Stimulated activated CD4-positive, alpha-beta T cell treated with anti-CD3 and anti-CD28 coated beads, TNF-alpha, amount 100 ng/mL, for 48 hours (primary cell): ENCODE results near the gene TRIM8.
A peak's percentile ranks its signal among the peaks of the same experiment; 100 is the strongest.
"Not testable (repeated sequence)": the region's sequence is repeated elsewhere in the genome, so short reads cannot be mapped to it uniquely, and the experiment has no call there.

Experiments
- DNase-seq, 3 donors: peaks; one replicate each; pipeline ENCODE4 v3.0.0-alpha.2; 2020; ENCODE audit warnings: low read depth in 3 of 3

The TRIM8 gene

DNA sequence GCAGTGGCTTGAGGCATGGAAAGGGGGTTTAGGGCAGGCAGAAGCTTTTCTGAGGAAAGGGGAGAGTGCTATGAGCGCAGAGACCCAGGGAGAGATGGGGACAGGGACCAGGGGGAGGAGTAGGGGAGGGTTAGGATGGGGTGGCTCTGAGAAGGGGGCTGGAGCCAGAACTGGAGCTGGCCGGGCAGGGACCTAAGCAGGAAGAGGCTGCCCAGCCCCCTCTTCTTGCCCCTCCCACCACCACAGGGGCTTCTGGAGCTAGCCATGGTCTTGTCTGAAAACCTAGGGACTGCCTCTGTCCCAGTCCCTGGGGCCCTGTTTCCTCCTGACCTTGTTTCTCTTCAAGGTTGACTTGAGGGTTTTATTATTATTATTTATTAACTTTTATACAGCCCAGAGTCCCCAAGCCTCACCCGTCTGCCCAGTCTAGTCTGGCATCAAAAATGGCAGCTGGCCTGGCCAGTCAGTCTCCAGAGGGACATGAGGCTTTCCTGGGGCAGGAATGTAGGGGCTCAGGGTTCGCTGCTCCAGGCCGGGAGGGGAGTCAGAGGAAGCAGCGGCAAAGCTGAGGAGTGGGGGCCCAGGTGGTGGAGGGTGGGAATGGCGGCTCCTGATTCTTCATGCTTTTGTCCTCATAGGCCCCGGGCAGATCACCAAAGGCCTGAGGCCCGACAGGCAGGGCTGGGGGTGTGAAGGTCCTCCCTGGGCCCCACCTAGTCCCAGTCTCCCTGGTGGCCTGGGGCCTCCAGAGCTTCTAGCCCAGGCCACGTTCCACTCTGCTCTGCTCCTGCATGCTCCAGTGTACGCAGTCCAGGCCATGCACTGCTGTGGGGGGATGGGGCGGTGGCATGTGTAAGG is 5.7 kb downstream of the TRIM8 start:
- DNase-seq, result no peak

DNA sequence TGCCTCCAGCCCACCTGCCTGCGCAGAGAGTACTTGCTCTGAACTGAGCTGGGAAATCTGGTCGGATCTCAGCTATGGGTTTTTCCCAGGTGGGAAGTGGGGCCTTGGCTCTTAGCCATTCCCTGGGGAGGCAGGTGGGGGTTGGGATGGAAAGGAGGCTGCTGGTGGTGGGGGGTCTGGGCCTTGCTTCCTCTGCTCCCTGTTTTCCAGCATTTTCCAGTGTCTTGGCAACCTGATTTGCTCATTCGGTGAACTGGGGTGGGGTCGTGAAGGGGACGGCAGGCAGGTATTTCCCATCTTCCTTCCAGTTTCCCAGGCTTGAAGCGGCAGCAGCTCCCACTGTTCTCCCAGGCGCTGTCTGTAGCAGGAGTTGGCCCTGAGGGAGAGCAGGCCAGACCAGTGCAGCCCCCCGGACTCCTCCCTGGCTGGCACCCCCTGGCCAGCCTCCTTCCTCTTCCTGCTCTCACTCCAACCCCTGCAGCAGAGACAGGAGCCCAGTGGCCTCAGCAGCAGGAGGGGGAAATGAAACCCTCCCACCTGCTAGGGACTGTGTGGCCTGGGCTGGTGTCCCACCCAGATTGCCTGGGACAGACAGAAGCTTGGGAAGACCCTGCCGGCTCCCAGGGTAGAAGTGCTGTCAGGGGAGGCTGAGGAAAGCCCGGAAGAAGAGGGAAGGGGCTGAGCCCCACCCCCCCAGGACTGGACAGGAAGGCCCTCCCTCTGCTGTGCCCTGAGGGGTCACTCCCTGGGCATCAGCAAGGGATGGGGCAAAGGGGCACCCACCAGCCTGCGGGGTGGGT is 6.6 kb downstream of the TRIM8 start:
- DNase-seq, result no peak

DNA sequence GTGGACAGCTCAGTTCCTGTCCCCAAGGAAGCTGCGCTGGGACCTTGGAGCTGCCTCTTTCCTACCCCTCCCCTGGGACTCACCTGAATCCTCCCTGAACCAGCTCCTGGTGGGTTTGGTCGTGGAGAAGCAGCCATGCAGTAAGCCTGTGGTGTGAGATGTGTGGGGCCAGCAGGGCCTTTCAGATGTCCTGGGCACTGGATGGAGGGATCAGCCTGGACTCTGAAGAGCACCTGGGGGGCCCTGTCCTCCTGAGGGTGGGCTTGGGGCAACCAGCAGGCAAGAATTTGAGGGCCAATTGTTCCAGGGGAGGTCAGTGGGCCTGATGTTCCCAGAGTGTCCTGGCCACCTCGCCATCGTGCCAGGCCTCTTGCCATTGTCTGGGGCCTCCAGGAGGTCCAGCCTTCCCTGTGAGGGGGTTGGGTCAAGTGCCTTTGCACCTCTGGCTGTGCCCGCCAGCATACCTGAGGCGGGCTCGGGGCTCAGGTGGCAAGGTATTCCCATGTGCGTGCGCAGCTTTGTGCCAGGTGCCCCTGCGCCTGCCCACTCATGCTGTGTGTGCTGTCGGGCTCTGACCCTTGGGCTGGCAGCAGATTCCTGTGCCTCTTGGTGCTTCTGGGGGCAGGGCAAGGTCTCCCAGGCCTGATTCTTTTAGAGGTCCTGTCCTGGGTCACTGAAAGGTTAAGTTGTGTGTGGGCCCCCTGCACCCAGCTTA is 7.3 kb downstream of the TRIM8 start:
- no peak for DNase-seq

DNA sequence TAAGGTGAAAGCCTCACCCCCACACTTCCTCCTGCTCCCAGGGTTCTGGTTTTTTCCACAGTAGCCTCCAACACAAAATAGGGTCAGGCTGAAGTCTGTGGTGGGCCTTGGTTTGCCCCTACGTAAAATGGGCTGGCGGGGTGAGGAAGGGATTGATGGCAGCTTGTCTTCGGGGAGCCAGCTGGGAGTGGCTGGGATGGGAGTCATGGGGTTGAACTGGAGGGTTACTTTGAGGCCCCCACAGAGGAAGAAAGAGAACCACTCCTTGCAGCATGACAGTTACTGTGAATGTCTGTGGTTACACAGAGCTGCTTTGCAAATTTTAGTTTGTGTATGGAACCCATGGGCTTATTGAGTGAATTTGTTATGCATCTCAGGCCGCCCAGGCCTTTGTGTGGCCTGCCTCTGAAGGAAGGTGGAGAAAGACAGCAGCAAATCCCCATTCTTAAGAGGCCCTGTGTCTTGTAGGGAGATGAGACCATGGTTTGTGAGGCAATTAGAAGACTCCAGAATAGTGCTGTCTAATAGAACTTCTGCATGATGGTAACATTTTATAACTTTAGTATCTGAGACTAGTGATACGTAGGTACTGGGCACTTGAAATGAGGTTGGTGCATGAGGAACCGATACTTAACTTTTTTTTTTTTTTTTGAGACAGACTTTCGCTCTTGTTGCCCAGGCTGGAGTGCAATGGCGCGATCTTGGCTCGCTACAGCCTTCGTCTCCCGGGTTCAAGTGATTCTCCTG is 8.1 kb downstream of the TRIM8 start:
- DNase-seq, result no peak

DNA sequence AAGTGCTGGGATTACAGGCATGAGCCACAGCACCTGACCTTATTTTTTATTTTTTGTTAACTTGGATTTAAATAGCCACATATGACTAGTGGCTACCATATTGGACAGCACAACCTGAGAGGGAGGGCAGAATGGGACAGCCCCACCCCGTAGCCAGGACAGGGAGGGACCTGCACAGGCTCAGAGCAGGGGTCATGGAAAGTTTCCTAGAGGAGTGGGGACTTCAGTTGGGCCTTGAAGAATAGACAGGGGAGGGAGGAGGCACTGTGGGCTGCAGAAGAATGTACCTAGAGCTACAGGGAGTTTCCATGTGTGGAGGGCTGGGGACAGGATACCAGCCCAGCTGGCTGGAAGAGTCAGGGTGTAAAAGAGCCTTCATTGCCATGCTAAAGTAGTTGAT is 8.8 kb downstream of the TRIM8 start:
- DNase-seq, result no peak

DNA sequence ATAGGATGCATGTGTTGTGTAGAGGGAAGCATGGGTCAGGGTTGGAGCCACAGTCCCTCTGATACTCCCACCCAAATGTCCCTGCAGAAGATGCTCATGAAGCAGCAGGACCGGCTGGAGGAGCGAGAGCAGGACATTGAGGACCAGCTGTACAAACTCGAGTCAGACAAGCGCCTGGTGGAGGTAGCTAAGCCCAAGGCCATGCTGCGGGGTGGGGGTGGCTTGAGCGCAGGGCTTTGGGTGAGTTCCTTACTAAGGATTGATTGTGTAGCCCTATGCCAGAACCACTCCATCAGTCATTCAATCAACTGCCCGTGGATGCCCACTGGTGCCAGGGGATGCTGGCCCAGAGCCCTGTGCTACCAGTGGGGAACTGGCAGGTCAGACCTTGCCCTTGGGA is 10.3 kb downstream of the TRIM8 start:
- DNase-seq, result no peak

DNA sequence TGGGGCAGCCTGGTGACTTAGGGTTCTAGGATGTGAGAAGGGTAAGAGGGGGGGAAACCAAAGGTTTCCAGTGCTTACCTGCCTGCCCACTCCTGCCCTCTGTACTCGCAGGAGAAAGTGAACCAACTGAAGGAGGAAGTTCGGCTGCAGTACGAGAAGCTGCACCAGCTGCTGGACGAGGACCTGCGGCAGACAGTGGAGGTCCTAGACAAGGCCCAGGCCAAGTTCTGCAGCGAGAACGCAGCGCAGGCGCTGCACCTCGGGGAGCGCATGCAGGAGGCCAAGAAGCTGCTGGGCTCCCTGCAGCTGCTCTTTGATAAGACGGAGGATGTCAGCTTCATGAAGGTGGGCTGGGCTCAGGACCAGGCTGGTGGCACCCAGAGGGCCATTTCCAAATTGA is 10.7 kb downstream of the TRIM8 start:
- no peak for DNase-seq

DNA sequence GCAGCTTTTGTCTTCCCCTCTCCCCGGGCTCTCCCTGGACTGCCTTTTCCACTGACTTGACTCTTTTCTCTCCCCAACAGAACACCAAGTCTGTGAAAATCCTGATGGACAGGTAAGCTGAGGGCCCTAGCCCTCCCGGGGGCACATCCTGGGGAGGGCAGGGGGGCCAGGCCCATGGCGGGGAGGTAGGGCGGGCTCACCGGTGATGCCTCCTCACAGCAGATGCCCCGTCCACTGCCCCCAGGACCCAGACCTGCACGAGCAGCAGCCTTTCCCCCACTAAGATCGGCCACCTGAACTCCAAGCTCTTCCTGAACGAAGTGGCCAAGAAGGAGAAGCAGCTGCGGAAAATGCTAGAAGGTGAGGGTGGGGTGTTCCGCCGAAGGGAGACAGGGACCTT is 11.7 kb downstream of the TRIM8 start:
- no peak for DNase-seq

DNA sequence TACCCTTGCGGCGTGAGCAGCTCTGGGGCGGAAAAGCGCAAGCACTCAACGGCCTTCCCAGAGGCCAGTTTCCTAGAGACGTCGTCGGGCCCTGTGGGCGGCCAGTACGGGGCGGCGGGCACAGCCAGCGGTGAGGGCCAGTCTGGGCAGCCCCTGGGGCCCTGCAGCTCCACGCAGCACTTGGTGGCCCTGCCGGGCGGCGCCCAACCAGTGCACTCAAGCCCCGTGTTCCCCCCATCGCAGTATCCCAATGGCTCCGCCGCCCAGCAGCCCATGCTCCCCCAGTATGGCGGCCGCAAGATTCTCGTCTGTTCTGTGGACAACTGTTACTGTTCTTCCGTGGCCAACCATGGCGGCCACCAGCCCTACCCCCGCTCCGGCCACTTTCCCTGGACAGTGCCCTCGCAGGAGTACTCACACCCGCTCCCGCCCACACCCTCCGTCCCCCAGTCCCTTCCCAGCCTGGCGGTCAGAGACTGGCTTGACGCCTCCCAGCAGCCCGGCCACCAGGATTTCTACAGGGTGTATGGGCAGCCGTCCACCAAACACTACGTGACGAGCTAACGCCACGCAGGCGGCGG is 12.6 kb downstream of the TRIM8 start:
- DNase-seq, result no peak

DNA sequence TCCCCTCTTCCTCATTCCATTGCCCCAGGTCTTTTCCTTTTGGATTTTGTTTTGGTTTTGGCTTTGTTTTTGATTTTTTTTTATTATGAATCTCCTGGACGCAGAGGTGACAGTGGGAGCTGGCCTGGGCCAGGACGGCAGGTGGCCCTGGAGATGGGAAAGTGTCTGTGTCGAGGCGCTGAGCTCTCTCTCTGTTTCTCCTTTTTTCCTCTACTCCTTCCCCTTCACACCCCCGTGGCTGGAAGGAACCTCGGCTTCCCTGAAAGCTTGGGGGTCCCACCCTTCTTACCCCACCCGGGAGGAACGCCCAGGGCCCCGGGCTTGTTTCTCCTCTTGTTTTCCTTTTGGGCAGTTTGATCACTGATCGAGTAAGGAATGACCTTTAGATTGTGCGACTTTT is 13.2 kb downstream of the TRIM8 start:
- no peak for DNase-seq

DNA sequence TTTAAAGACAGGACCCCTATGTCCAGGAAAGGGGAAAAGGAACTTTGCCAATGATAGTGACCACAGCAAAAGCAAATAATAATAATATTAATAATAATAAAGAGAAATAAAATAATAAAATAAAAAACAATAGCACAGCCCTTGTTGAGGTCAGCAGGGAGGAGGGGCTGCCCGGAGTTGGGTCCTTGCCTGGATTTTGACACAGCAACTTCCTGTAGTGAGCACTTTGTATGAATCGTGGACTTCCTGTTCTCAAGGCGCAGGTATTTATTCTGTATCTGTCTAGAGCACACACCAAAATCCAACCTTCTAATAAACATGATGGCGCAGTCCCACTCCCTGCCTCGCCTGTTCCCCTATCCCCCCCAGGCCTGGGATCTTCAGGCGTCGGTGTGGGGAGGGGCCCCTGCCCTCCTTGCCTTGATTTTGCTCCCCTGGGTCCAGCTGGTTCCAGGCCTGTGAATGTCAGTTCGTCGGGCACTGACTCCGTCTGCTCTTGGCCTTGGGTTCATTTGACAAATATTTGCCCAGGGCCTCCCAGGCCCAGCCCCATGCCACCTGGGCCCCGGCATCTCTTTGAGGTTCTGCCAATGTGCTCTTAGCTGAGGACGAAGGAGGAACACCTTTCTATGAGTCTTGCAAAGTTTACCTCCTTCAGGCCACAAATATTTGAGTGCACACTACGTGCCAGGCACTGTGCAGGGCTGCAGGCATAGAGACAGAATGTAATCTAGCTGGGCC is 13.9 kb downstream of the TRIM8 start:
- no peak for DNase-seq

DNA sequence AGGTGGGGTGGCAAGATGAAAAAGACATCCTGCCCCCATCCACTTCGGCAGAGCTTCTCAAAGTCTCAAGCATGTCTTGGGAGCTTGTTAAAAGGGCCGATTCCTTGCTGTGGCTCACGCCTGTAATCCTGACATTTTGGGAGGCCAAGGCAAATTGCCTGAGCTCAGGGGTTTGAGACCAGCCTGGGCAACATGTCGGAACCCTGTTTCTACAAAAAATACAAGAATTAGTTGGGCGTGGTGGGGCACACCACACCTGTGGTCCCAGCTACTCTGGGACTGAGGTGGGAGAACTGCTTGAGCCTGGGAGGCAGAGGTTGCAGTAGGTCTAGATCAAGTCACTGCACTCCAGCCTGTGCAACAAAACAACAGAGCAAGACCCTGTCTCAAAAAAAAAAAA is 14.5 kb downstream of the TRIM8 start:
- DNase-seq, result no peak

DNA sequence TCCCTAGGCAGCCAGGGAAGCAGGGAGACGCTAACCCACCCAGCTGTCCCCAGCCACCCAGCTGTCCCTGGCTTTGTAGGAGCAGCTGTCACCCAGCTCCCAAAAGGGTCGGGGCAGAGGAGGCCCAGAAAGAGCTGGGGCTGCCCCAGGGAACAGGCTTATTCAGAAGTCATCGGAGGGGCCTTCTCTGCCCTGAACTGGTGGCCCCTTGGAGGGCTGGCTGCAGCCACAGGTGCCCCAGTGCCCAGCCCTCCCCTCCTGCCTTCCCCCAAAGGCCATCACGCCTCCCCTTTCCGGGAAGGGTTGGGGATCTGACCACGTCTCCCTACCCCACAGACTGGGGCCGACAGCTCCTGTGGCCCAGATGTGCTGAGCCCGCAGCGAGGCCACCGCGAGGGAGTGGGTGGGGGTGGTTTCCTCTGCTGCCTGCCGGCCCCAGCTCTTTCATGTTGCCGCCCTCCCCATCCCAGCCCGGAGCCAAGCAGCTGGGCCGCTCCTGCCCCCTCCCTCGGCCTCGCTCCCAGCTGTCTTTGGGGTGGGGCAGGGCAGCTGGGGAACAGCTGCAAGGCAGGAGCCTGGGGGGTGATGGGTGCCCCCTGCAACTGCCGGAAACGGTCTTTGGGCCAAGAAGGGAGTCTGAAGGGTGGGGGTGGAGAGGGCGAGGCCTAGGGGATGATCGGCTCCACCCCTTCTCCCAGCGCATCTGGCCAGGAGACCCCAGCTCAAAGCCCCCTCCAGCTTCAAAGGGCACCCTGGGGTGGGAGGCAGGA is 16.8 kb downstream of the TRIM8 start:
- peak in 1 of 3 donors; percentile 73 for DNase-seq

DNA sequence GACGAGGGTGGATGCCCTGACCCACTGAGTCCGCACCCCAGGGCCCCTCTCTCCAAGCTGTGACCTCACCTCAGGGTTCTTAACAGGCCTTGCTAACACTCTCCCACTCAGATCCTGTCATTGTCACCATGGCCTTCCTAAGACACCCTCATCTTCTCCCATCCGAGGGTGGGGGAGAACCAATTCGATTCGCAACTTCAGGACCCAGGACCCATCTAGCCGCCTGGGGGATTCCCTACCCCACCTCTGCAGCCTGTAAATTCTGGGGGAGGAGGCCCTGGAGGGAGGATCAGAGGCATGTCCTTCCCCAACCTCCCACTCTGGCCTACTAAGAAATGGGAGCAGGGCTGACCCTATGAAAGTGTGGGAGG is 17.4 kb downstream of the TRIM8 start:
- DNase-seq, result no peak

DNA sequence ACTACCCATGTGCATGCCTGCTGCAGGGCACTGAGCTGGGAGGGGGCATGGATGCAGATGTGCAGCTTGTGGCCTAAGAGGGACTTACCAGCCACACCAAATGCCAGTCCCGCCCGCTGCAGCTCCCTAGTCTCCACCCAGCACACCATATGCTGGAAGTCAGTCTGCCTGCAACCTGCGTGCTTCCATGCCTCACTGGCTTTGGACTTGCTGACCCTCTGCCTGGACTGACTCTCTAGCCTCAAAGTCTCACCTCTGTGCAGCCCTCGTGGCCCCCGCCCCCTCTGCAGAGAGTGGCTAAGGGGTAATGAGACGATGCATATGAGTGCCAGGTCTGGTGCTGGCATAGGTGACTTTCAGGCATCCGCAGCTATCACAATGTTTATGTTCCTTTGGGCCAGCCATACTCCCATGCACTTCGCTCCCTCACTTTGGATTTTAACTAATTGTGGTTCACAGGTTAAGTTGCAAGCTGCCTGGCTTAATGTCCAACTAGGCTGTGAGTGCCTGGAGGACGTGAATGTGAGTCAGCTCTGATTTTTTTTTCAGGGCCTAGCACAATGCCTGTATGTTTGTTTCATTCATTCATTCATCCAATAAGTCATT is 21.7 kb downstream of the TRIM8 start:
- no peak for DNase-seq

DNA sequence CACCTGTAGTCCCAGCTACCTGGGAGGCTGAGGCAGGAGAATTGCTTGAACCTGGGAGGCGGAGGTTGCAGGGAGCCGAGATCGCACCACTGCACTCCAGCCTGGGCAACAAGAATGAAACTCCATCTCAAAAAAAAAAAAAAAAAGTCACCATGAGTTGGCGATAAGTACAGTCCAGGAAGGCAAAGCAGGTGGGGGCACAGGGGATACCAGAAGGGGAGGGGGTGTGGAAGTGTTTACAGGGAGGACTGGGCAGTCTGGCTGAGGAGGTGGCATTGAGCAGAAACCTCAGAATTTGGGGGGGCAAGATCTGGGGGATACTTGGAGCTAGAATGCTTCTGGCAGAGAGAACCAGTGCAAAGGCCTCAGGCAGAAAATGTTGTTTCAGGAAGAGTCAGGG is 23.1 kb downstream of the TRIM8 start:
- not testable (repeated sequence) for DNase-seq

DNA sequence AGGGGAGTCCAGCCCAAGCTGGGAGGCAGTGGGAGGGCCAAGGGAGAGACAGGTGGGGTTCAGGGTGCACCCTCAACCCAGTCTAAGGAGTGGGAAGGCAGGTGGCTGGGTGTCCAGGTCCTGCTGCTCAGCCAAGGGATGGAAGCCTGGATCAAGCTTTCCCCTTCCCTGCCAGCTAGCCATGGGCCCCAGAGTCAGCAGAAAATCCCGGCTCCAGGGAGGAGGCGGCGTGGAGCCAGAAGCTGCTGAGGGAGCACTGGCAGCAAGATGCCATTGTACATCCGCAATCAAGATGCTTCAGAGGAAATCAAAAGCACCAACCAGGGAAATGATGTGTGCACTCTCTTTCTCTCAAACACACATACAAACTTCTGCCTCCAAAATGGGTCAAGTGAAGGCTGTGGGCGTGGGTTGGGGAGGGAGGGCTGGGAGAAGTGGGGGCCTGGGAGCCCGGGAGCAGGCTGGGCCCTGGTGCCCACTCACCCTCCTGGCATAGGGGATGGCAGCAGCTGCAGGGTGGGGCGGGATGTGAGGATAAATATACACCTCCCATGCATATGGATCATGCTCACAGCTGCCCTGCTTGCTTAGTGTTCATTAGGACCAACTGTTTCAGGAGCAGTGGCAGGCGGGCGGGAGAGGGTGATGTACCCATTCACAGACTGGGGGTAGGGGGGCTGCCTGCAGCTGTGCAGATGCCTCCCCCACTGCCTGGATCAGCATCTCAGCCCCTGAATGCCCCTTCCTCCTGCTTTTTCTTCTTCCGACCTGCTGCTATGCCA is 24.2 kb downstream of the TRIM8 start:
- no peak for DNase-seq

DNA sequence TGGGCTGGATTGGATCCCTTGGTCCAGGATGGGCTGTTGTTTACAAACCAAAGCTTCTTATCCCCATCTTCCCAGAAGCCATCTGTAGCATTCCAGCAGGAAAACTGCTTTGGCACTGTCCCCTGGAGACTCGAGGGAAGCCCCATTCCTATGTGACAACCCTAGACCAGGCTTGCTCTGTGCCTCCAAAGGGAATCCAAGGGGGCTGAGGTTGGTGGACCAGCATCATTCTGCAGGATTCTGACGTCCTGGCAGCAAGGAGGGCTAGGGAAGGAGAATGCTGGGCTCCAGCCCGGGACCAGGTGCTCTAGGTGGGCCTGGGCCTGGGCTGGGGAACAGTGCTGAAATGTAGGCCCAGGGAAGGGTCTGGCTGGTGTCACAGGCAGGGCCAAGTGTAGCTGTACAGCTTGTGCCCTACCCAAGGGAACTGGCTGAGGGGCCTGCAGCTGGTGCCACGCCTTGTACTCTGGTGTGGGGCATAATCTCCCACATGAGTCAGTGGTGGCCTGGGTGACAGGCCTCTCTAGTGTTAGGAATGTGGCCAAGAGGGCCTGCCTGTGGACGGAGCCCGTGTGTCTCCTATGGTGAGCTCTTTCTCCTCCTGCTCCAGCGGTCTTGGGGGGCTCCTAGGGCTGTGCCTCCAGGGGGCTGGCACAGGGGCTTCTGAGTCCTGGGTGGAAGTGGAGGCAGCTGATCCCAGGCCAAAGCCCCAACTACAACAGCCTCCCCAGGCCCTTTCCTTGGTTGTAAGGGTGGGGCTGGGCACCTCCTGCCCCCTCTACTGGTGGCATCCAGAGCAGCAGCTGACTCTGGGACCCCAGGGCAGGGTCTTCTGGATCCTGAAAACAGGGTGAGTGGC is 25.2 kb downstream of the TRIM8 start:
- DNase-seq, result no peak
